PC-9 (cell line): ENCODE measurements around the gene DSCAML1. TPM values are rescaled to one million over a fixed set of nuclear protein-coding genes. Genes with fewer than 3 reads are reported as not detected.

Source experiments
- BruUV-seq: library from RNA; stranded (reverse); fragments of 400-500 nt; replicated peaks from 2 replicates; lab custom pipeline; 2021; lab: Mats Ljungman, UMichigan
- CTCF ChIA-PET: fragments of 300-600 bp; sonication (Branson Sonifier 250); formaldehyde crosslinking; loops from one replicate; lab custom pipeline; 2022; ENCODE audit warnings: antibody characterized with exemption; lab: Charles Lee
- POLR2A ChIA-PET: fragments of 300-600 bp; sonication (Branson Sonifier 250); formaldehyde crosslinking; loops from one replicate; lab custom pipeline; 2022; ENCODE audit warnings: antibody characterized with exemption; ENCODE audit not compliant: unreplicated experiment; lab: Charles Lee
- DNase-seq, 2 experiments: peaks; one replicate each; pipeline versions ENCODE4 v3.0.0 to v3.0.0-alpha.2; 2015 to 2022; ENCODE audit warnings: mixed read lengths in 1 of 2
- H2AFZ ChIP-seq: fragments of 200-600 bp; sonication (generic); 2 replicates; pipeline ENCODE4 v1.8.1; 2017; ENCODE audit warnings: antibody characterized with exemption
- H3F3A ChIP-seq: fragments of 200-600 bp; sonication (generic); 2 replicates; pipeline ENCODE4 v1.8.1; 2017; ENCODE audit warnings: antibody characterized with exemption, mild to moderate bottlenecking, low read depth; ENCODE audit not compliant: insufficient read depth
- H3K27ac ChIP-seq: fragments of 200-600 bp; sonication (generic); 2 replicates; pipeline ENCODE4 v1.6.1; 2016; ENCODE audit warnings: mixed run types
- H3K27me3 ChIP-seq: fragments of 200-600 bp; sonication (generic); 2 replicates; pipeline ENCODE4 v1.6.1; 2016; ENCODE audit warnings: low read depth, mixed run types; ENCODE audit not compliant: insufficient read depth
- H3K36me3 ChIP-seq: fragments of 200-600 bp; sonication (generic); 2 replicates; pipeline ENCODE4 v1.6.1; 2016; ENCODE audit warnings: low read depth, mixed run types
- H3K4me1 ChIP-seq: fragments of 200-600 bp; sonication (generic); replicated peaks from 2 replicates; pipeline ENCODE4 v1.6.1; 2016; ENCODE audit warnings: mixed run types; ENCODE audit not compliant: insufficient read depth
- H3K4me2 ChIP-seq: fragments of 200-600 bp; sonication (generic); 2 replicates; pipeline ENCODE4 v1.6.1; 2017; ENCODE audit warnings: mixed run types
- H3K4me3 ChIP-seq: fragments of 200-600 bp; sonication (generic); 2 replicates; pipeline ENCODE4 v1.6.1; 2016; ENCODE audit warnings: mixed run types
- H3K79me2 ChIP-seq: fragments of 200-600 bp; sonication (generic); 2 replicates; pipeline ENCODE4 v1.6.1; 2017; ENCODE audit warnings: low read depth, mixed run types
- H3K9me2 ChIP-seq: fragments of 200-600 bp; sonication (generic); 2 replicates; pipeline ENCODE4 v1.8.1; 2017; ENCODE audit warnings: mild to moderate bottlenecking; ENCODE audit not compliant: insufficient read depth
- H3K9me3 ChIP-seq: fragments of 200-600 bp; sonication (generic); 2 replicates; pipeline ENCODE4 v1.8.1; 2016; ENCODE audit warnings: low read depth; ENCODE audit not compliant: insufficient read depth
- H4K20me1 ChIP-seq: fragments of 200-600 bp; sonication (generic); 2 replicates; pipeline ENCODE4 v1.8.1; 2017; ENCODE audit not compliant: insufficient read depth
- CTCF ChIP-seq: fragments of 200-600 bp; sonication (generic); conservative IDR thresholded peaks from 2 replicates; pipeline ENCODE4 v1.6.1; 2017; ENCODE audit warnings: mixed run types, antibody characterized with exemption, mild to moderate bottlenecking, moderate library complexity
- EZH2 ChIP-seq: fragments of 200-600 bp; sonication (generic); IDR thresholded peaks from 2 replicates; pipeline ENCODE4 v1.8.0; 2017; ENCODE audit warnings: antibody characterized with exemption, low read depth
- intact Hi-C: fragments of 100-400 bp; cut with micrococcal nuclease; formaldehyde crosslinking; loops from one replicate; pipeline ENCODE4 v1.10.0; 2022; ENCODE audit not compliant: unreplicated experiment
- total RNA-seq: library from RNA; stranded (reverse); gene quantifications from 2 replicates; pipeline ENCODE4 v1.2.3, GENCODE V29; 2021

Gene DSCAML1
- total RNA-seq, 1 experiment from 2014 or later: not detected

- H3K4me1 ChIP-seq: no peaks in the 10 kb centered on the region
- no TSS peak for BruUV-seq
- H4K20me1 ChIP-seq: no peaks in the 10 kb centered on the region
- H3K9me3 ChIP-seq: no peaks in the 10 kb centered on the region
- intact Hi-C loops: no loop called here
- no peaks in the 10 kb centered on the region for H3F3A ChIP-seq
- H2AFZ ChIP-seq: no peak overlapping the region
- POLR2A ChIA-PET: no interaction called here
- no peak overlapping the region for H3K27ac ChIP-seq
- H3K4me2 ChIP-seq: no peak overlapping the region
- no peak overlapping the region for H3K4me3 ChIP-seq
- no peaks in the 10 kb centered on the region for H3K36me3 ChIP-seq
- TF ChIP-seq CTCF: no peak
- no peak for TF ChIP-seq EZH2
- H3K79me2 ChIP-seq: no peaks in the 10 kb centered on the region
- CTCF ChIA-PET: no interaction called here
- H3K9me2 ChIP-seq: no peaks in the 10 kb centered on the region
- peaks cover 99% of the 10 kb centered on the region for H3K27me3 ChIP-seq
- no peak for DNase-seq
These were observed 92.5 kb downstream of the DSCAML1 start for GRCh38 chr11:117704395-117705100.

DNA sequence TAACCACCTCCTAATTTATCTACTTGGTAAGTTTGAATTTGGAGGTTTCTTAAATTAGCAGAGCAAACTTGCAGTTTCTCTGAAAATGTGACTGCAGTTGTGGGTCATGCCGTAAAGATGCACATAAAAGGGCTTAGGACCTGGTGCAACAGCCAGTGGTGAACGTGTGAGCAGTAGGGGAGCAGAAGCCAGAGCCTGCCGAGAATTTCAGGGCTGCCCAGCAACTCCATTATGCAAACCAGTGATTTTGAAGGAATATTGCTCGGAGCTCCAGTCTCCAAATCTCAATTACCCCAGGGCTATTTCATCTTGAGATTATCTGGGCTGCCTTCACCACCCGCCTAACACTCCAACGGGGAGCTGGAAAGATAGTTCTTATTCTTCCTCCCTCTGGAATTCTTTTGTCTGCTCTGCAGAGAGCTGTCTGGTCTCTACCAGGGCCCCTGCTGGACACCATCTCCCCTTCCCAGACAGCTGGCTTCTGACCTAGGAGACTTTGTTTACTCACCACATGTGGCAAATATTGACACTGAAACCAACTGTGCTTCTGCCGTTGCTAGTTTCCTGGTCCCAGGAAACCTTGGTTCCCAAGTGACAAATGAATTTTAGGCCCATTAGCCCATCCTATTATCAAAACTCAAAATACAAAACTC is 93.9 kb downstream of the DSCAML1 start:
- TF ChIP-seq CTCF (no peak), EZH2 (no peak)

GRCh38 chr11:117701781-117702180 is 95.2 kb downstream of the DSCAML1 start:
- Histone ChIP-seq H3K27ac (no peak overlapping the region), H3K9me2 (no peaks in the 10 kb centered on the region), H3K4me3 (no peak overlapping the region), H3K4me1 (no peaks in the 10 kb centered on the region), H3K27me3 (peaks cover 99% of the 10 kb centered on the region), H4K20me1 (no peaks in the 10 kb centered on the region), H2AFZ (no peak overlapping the region), H3F3A (no peaks in the 10 kb centered on the region), H3K36me3 (no peaks in the 10 kb centered on the region), H3K9me3 (no peaks in the 10 kb centered on the region), H3K79me2 (no peaks in the 10 kb centered on the region), H3K4me2 (no peak overlapping the region)
- intact Hi-C loops: no loop called here
- POLR2A ChIA-PET: no interaction called here
- no TSS peak for BruUV-seq
- DNase-seq: no peak
- CTCF ChIA-PET: no interaction called here
- TF ChIP-seq CTCF: no peak
- no peak for TF ChIP-seq EZH2

More for the DNA sequence above, 93.9 kb downstream of the DSCAML1 start:
- H3F3A ChIP-seq: no peaks in the 10 kb centered on the region
- H3K27me3 ChIP-seq: peaks cover 99% of the 10 kb centered on the region
- H3K9me2 ChIP-seq: no peaks in the 10 kb centered on the region
- H3K36me3 ChIP-seq: no peaks in the 10 kb centered on the region
- no TSS peak for BruUV-seq
- CTCF ChIA-PET: no interaction called here
- no peaks in the 10 kb centered on the region for H3K79me2 ChIP-seq
- H3K4me2 ChIP-seq: no peak overlapping the region
- H3K27ac ChIP-seq: no peak overlapping the region
- H3K9me3 ChIP-seq: no peaks in the 10 kb centered on the region
- H3K4me3 ChIP-seq: no peak overlapping the region
- H3K4me1 ChIP-seq: no peaks in the 10 kb centered on the region
- no peak for DNase-seq
- H4K20me1 ChIP-seq: no peaks in the 10 kb centered on the region
- intact Hi-C loops: no loop called here
- POLR2A ChIA-PET: no interaction called here
- no peak overlapping the region for H2AFZ ChIP-seq
